Nephron (organoid): Measurements from ENCODE around the gene ASB6.
A peak's percentile ranks its signal among the peaks of the same experiment; 100 is the strongest.
"Not testable (repeated sequence)": the region's sequence is repeated elsewhere in the genome, so short reads cannot be mapped to it uniquely, and the experiment has no call there.

ENCODE experiments used
- H3K27ac Mint-ChIP-seq, 3 experiments: 2 replicates each; pipeline ENCODE4 v1.8.0; 2020; ENCODE audit warnings: mixed read lengths in 3 of 3, mild to moderate bottlenecking in 2 of 3, moderate library complexity in 1 of 3
- H3K27me3 Mint-ChIP-seq: 2 replicates; pipeline ENCODE4 v1.8.0; 2021; ENCODE audit warnings: low read depth, mild to moderate bottlenecking, moderate library complexity, mixed read lengths
- H3K36me3 Mint-ChIP-seq: 2 replicates; pipeline ENCODE4 v1.8.0; 2020; ENCODE audit warnings: low read depth, mixed read lengths
- H3K4me1 Mint-ChIP-seq: 2 replicates; pipeline ENCODE4 v1.8.0; 2020; ENCODE audit warnings: mixed read lengths
- H3K4me3 Mint-ChIP-seq, 3 experiments: 2 replicates each; pipeline ENCODE4 v1.8.0; 2020; ENCODE audit warnings: mild to moderate bottlenecking in 3 of 3, mixed read lengths in 3 of 3, moderate library complexity in 2 of 3
- H3K9me3 Mint-ChIP-seq: 2 replicates; pipeline ENCODE4 v1.8.0; 2020; ENCODE audit warnings: mixed read lengths
- TF ChIP-seq, protein P1 (sequence below), 3 experiments: fragments of 200-600 bp; sonication (generic); IDR thresholded peaks; one replicate each; pipeline ENCODE4 v1.5.0; 2021; ENCODE audit warnings: antibody characterized with exemption in 3 of 3; ENCODE audit not compliant: unreplicated experiment in 3 of 3

Gene ASB6

DNA sequence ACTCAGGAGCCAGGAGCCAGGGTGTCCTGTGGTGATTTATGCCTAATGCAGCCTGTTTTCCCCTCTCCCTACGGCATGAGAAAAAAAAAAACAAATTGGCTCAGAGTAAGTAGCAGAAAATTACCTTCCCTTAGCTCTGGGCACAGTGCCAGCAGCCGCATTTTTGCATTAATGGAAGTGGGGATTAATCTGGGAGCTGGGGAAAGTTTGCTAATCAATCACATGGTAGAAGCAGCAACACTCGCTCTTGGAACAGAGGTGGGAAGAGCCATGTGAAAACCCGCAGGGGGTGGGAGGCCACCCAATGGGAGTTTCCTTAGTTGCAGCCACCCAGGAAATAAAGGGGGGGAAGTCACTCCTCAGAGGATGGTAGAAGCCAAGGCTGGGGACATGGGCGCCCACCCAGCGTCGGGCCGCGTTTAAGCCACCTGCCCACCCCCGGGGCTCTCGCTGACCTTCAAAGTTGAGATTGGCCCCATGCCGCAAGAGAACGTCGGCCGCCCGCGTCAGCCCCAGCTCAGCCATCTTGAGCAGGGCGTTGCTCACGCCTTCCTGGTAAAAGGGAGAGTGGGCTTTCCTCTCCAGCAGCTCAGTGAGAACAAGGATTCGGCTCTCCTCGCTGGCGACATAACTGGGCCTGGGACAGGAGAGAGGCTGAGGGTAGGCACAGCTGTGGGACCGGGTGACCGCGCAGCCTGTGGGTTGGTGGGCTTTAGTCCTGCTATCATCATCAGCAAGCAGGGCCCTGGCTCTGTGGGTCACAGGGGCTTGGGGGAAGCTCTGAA lies 1.7 kb downstream of the ASB6 start:
- peaks cover 16% of the 10 kb centered on the region for H3K36me3 Mint-ChIP-seq
- TF ChIP-seq, protein P1, sequence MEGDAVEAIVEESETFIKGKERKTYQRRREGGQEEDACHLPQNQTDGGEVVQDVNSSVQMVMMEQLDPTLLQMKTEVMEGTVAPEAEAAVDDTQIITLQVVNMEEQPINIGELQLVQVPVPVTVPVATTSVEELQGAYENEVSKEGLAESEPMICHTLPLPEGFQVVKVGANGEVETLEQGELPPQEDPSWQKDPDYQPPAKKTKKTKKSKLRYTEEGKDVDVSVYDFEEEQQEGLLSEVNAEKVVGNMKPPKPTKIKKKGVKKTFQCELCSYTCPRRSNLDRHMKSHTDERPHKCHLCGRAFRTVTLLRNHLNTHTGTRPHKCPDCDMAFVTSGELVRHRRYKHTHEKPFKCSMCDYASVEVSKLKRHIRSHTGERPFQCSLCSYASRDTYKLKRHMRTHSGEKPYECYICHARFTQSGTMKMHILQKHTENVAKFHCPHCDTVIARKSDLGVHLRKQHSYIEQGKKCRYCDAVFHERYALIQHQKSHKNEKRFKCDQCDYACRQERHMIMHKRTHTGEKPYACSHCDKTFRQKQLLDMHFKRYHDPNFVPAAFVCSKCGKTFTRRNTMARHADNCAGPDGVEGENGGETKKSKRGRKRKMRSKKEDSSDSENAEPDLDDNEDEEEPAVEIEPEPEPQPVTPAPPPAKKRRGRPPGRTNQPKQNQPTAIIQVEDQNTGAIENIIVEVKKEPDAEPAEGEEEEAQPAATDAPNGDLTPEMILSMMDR (IDR thresholded peaks at IDR 0.05; ENCODE audit: unreplicated experiment in 3 of 3) = no peak
- H3K9me3 Mint-ChIP-seq = no peaks in the 10 kb centered on the region
- H3K4me3 Mint-ChIP-seq = peak overlapping the region; percentile 81 to 87 (median 87)
- H3K27ac Mint-ChIP-seq = peak overlapping the region; percentile 56 to 71 (median 60)
- no peaks in the 10 kb centered on the region for H3K27me3 Mint-ChIP-seq
- H3K4me1 Mint-ChIP-seq = peaks cover 23% of the 10 kb centered on the region

DNA sequence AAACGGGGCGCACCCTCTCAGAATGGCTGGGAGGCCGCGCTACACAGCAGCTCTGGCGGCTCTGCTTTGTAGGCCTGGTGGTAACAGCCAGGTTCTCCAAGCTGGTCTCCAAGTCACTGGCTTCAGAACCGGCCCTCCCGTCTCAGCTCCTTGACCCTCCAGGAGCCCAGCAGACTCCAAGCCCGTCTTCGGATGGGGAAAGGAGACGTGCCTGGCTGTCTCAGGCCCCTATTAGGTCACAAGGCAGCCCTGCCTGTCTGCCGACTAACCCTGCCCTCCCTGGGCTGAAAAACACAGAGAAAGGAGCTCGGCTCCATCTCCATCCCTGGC lies 2.2 kb downstream of the ASB6 start:
- Mint-ChIP-seq H3K4me3 (peak overlapping the region; percentile 81 to 87 (median 87)), H3K9me3 (no peaks in the 10 kb centered on the region), H3K4me1 (peaks cover 23% of the 10 kb centered on the region), H3K27ac (peak overlapping the region; percentile 56 to 71 (median 60)), H3K36me3 (peaks cover 21% of the 10 kb centered on the region), H3K27me3 (no peaks in the 10 kb centered on the region)
- TF ChIP-seq, protein P1 (IDR thresholded peaks at IDR 0.05; ENCODE audit: unreplicated experiment in 3 of 3) = no peak

DNA sequence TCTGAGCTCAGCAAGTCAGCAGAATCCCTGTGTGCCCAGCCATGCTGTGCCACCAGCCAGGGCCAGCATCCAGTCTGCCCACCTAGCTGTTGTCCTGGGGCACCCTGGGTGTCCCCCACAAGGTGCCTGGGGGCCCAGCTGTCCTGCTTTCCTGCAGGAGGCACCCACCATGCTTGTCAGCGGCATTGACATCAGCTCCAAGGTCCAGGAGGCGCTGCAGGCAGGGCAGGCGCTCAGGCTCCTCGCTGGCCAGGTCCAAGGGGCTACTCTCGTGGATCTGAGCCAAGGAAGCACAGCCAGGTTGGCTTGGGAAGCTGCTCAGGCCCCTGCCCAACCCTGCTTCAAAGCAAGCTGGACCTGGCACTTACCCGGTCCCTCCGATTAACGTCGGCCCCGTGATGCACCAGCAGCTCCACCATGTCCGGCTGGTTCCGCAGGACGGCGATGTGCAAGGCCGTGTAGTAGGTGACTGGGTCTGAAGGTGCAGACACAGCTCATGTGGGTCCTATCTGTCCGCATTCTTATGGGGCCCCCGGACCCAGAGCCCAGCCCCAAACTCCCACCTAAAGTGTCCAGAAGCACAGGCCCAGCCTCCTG lies 2.8 kb downstream of the ASB6 start:
- peaks cover 23% of the 10 kb centered on the region for H3K36me3 Mint-ChIP-seq
- H3K27me3 Mint-ChIP-seq = no peaks in the 10 kb centered on the region
- TF ChIP-seq, protein P1 (IDR thresholded peaks at IDR 0.05; ENCODE audit: unreplicated experiment in 3 of 3) = no peak
- no peaks in the 10 kb centered on the region for H3K9me3 Mint-ChIP-seq
- H3K4me1 Mint-ChIP-seq = peaks cover 23% of the 10 kb centered on the region
- H3K27ac Mint-ChIP-seq = no peak overlapping the region
- no peak overlapping the region for H3K4me3 Mint-ChIP-seq

DNA sequence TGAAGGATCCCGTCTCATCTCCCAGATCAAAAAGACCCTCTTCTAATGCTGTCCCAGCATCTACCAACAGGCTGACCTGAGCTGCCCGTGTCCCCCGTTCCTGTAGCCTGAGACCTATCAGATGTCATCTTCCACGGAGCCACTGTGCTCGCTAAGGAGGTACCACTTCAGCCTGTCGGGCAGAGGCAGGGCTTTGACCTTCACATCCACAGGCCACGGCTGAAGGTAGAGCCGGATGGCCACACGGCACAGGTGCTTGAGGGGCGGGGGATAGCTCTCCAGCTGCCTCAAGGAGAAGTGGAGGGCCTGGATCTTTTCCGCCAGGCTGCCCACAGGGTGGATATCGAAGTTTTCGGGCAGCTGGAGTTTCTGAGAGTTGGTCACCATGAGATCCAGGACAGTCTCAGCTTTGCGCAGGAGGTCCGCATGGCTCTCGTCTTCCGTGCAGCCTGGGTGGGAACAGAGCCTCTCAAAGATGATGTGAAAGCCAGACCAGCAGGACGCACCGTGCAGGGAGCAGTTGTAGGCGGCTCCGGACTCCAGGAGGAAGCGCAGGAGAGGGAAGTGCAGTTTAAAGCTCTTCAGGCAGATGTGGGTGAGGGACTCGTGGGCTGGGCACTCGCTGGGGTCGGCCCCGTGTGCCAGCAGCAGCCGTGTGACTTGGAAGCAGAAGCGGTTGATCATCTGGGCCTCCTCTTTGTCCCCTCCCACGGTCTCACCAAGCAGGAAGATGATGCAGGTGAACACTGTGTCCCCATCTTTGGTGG lies 4.1 kb downstream of the ASB6 start:
- Mint-ChIP-seq H3K9me3 (no peaks in the 10 kb centered on the region), H3K27me3 (no peaks in the 10 kb centered on the region), H3K4me3 (peak overlapping the region; percentile 46 to 75 (median 70)), H3K4me1 (peaks cover 23% of the 10 kb centered on the region), H3K27ac (no peak overlapping the region), H3K36me3 (peaks cover 26% of the 10 kb centered on the region)
- TF ChIP-seq, protein P1 (IDR thresholded peaks at IDR 0.05; ENCODE audit: unreplicated experiment in 3 of 3) = no peak

DNA sequence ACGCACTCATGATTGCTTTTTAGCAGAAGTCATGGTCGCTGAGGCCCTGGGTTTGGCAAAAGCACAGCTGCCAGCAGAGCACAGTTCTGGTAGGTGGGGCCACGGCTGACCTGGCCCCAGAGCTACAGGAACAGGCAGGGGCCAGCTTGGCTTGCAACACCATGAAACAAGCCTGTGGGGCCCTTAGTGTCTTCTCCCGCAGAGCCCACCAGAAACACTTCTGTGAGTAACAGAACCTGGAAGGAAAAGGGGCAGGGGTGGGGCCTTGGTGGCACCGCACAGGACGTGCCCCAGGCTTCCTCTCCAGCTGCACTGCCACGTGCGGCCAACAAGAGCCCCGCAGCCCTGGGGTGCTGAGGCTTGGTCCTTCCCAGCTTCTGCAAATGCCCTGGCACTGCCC lies 4.8 kb downstream of the ASB6 start:
- Mint-ChIP-seq H3K4me3 (no peak overlapping the region), H3K27me3 (no peaks in the 10 kb centered on the region), H3K9me3 (no peaks in the 10 kb centered on the region), H3K27ac (no peak overlapping the region), H3K4me1 (peaks cover 23% of the 10 kb centered on the region), H3K36me3 (peaks cover 31% of the 10 kb centered on the region)
- TF ChIP-seq, protein P1 (IDR thresholded peaks at IDR 0.05; ENCODE audit: unreplicated experiment in 3 of 3) = no peak

DNA sequence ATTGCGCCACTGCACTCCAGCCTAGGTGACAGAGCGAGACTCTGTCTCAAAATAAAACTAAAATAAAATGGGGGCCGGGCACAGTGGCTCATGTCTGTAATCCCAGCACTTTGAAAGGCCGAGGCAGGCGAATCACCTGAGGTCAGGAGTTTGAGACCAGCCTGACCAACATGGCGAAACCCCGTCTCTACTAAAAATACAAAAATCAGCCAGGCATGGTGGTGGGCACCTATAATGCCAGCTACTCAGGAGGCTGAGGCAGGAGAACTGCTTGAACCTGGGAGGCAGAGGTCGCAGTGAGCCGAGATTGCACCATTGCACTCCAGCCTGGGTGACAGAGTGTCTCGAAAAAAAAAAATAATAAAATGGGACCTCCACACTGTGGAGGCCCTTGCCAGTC lies 5.6 kb downstream of the ASB6 start:
- H3K27ac Mint-ChIP-seq, H3K9me3 Mint-ChIP-seq, H3K4me3 Mint-ChIP-seq, H3K27me3 Mint-ChIP-seq: not testable (repeated sequence)
- peaks cover 34% of the 10 kb centered on the region for H3K36me3 Mint-ChIP-seq
- H3K4me1 Mint-ChIP-seq = peaks cover 27% of the 10 kb centered on the region
